ENCODE results near the gene SMIM1.

Gene SMIM1

GRCh38 chr1:3756394-3756793, 16.2 kb upstream of the SMIM1 start:
- no peak for DNase-seq (ENCODE audit: low spot score)

- no peak for DNase-seq (ENCODE audit: low spot score)
Observed at GRCh38 chr1:3759164-3759563, 13.4 kb upstream of the SMIM1 start.

GRCh38 chr1:3759796-3760195, 12.8 kb upstream of the SMIM1 start:
- no peak for DNase-seq (ENCODE audit: low spot score)

GRCh38 chr1:3761296-3762010, 11.1 kb upstream of the SMIM1 start:
- no peak for DNase-seq (ENCODE audit: low spot score)

GRCh38 chr1:3762151-3762872, 10.2 kb upstream of the SMIM1 start:
- no peak for DNase-seq (ENCODE audit: low spot score)

- DNase-seq (ENCODE audit: low spot score), result no peak
Observed at GRCh38 chr1:3762873-3763228, 9.7 kb upstream of the SMIM1 start.

- DNase-seq (ENCODE audit: low spot score), result no peak
Observed at GRCh38 chr1:3763351-3764125, 9.0 kb upstream of the SMIM1 start.

GRCh38 chr1:3767328-3767925, 5.1 kb upstream of the SMIM1 start:
- no peak for DNase-seq (ENCODE audit: low spot score)

- no peak for DNase-seq (ENCODE audit: low spot score)
Observed at GRCh38 chr1:3768811-3769390, 3.6 kb upstream of the SMIM1 start.

- no peak for DNase-seq (ENCODE audit: low spot score)
Observed at GRCh38 chr1:3770047-3770765, 2.3 kb upstream of the SMIM1 start.

- DNase-seq (ENCODE audit: low spot score), result no peak
Observed at GRCh38 chr1:3771108-3772026, 1.2 kb upstream of the SMIM1 start.

GRCh38 chr1:3772027-3772714, 378 bp upstream of the SMIM1 start:
- peak; percentile 64 for DNase-seq (ENCODE audit: low spot score)

- DNase-seq (ENCODE audit: low spot score), result no peak
Observed at GRCh38 chr1:3773572-3774275, 1.2 kb downstream of the SMIM1 start.

- DNase-seq (ENCODE audit: low spot score), result no peak
Observed at GRCh38 chr1:3774276-3774945, 1.9 kb downstream of the SMIM1 start.

- DNase-seq (ENCODE audit: low spot score), result no peak
Observed at GRCh38 chr1:3774946-3775489, 2.5 kb downstream of the SMIM1 start.

- peak; percentile 49 for DNase-seq (ENCODE audit: low spot score)
Observed at GRCh38 chr1:3775490-3776230, 3.1 kb downstream of the SMIM1 start.

GRCh38 chr1:3776231-3776961, 3.8 kb downstream of the SMIM1 start:
- no peak for DNase-seq (ENCODE audit: low spot score)

Measured in RKO (cell line).